WTC11 (cell line): ENCODE results near the gene AASDHPPT. TPM values are rescaled to one million over a fixed set of nuclear protein-coding genes. Genes with fewer than 3 reads are reported as not detected.

Experiments used
- ATAC-seq: fragments of 200-7000 bp; cut with Tn5 transposase; 2 replicates; pipeline ENCODE4 v1.10.0; 2021; ENCODE audit warnings: mild to moderate bottlenecking, moderate library complexity
- CTCF ChIA-PET: fragments of 300-600 bp; sonication (Branson Sonifier 250); formaldehyde crosslinking; loops from one replicate; lab custom pipeline; 2021; ENCODE audit warnings: antibody characterized with exemption; lab: Charles Lee
- POLR2A ChIA-PET: fragments of 350-600 bp; sonication (Branson Sonifier 250); formaldehyde crosslinking; loops from one replicate; lab custom pipeline; 2021; ENCODE audit warnings: antibody characterized with exemption; lab: Charles Lee
- DNase-seq: peaks from one replicate; pipeline ENCODE4 v3.0.0; 2021; ENCODE audit warnings: low spot score
- H3K27ac Mint-ChIP-seq: 2 replicates; pipeline ENCODE4 v1.8.0; 2021; ENCODE audit warnings: mixed read lengths
- H3K27me3 Mint-ChIP-seq: 2 replicates; pipeline ENCODE4 v1.8.0; 2021; ENCODE audit warnings: low read depth, mild to moderate bottlenecking, moderate library complexity, mixed read lengths
- H3K36me3 Mint-ChIP-seq: 2 replicates; pipeline ENCODE4 v1.8.0; 2021; ENCODE audit warnings: mixed read lengths
- H3K4me1 Mint-ChIP-seq: 2 replicates; pipeline ENCODE4 v1.8.0; 2022; ENCODE audit warnings: mixed read lengths
- H3K4me3 Mint-ChIP-seq: 2 replicates; pipeline ENCODE4 v1.8.0; 2021; ENCODE audit warnings: mild to moderate bottlenecking, moderate library complexity, mixed read lengths
- H3K9me3 Mint-ChIP-seq: 2 replicates; pipeline ENCODE4 v1.8.0; 2021; ENCODE audit warnings: mixed read lengths
- ATF2 ChIP-seq: sonication (generic); formaldehyde crosslinking; IDR thresholded peaks from 2 replicates; pipeline ENCODE4 v1.8.1; 2022; ENCODE audit warnings: low read depth, missing genetic modification reagents, borderline replicate concordance
- CREM ChIP-seq: sonication (generic); formaldehyde crosslinking; IDR thresholded peaks from 2 replicates; pipeline ENCODE4 v1.8.1; 2022; ENCODE audit warnings: mild to moderate bottlenecking, missing genetic modification reagents, moderate library complexity
- E2F4 ChIP-seq: sonication (generic); formaldehyde crosslinking; IDR thresholded peaks from 2 replicates; pipeline ENCODE4 v1.8.1; 2022; ENCODE audit warnings: low read depth, mild to moderate bottlenecking, moderate library complexity, missing genetic modification reagents, borderline replicate concordance
- ELF4 ChIP-seq: sonication (generic); formaldehyde crosslinking; IDR thresholded peaks from 2 replicates; pipeline ENCODE4 v1.8.1; 2022; ENCODE audit warnings: low read depth, mild to moderate bottlenecking, moderate library complexity, missing genetic modification reagents
- FOXP4 ChIP-seq: sonication (generic); formaldehyde crosslinking; IDR thresholded peaks from 2 replicates; pipeline ENCODE4 v1.8.0; 2022; ENCODE audit warnings: mild to moderate bottlenecking, missing genetic modification reagents
- HMGXB4 ChIP-seq: sonication (generic); formaldehyde crosslinking; IDR thresholded peaks from 2 replicates; pipeline ENCODE4 v1.8.1; 2023; ENCODE audit warnings: mild to moderate bottlenecking, moderate library complexity, missing genetic modification reagents
- MLX ChIP-seq: sonication (generic); formaldehyde crosslinking; IDR thresholded peaks from 2 replicates; pipeline ENCODE4 v1.8.1; 2023; ENCODE audit warnings: mild to moderate bottlenecking, missing genetic modification reagents, moderate library complexity
- MXD4 ChIP-seq: fragments of 250-450 bp; sonication (Bioruptor Pico); IDR thresholded peaks from 2 replicates; pipeline ENCODE4 v1.8.0; 2021; ENCODE audit warnings: mild to moderate bottlenecking, moderate library complexity, borderline replicate concordance
- MYBL2 ChIP-seq: sonication (generic); formaldehyde crosslinking; IDR thresholded peaks from 2 replicates; pipeline ENCODE4 v1.8.1; 2023; ENCODE audit warnings: mild to moderate bottlenecking, moderate library complexity, missing genetic modification reagents
- NR2C2 ChIP-seq: sonication (generic); formaldehyde crosslinking; IDR thresholded peaks from 2 replicates; pipeline ENCODE4 v1.8.0; 2022; ENCODE audit warnings: mild to moderate bottlenecking, missing genetic modification reagents
- OVOL2 ChIP-seq: fragments of 250-450 bp; sonication (Bioruptor Pico); IDR thresholded peaks from 2 replicates; pipeline ENCODE4 v1.9.0; 2021; ENCODE audit warnings: mild to moderate bottlenecking, borderline replicate concordance
- PRDM15 ChIP-seq: sonication (generic); formaldehyde crosslinking; IDR thresholded peaks from 2 replicates; pipeline ENCODE4 v1.8.0; 2022; ENCODE audit warnings: missing genetic modification reagents
- RELA ChIP-seq: sonication (generic); formaldehyde crosslinking; IDR thresholded peaks from 2 replicates; pipeline ENCODE4 v1.8.1; 2022; ENCODE audit warnings: missing genetic modification reagents, mild to moderate bottlenecking, borderline replicate concordance
- SMAD4 ChIP-seq: sonication (generic); formaldehyde crosslinking; IDR thresholded peaks from 2 replicates; pipeline ENCODE4 v1.8.0; 2022; ENCODE audit warnings: mild to moderate bottlenecking, missing genetic modification reagents
- SOX15 ChIP-seq: fragments of 250-450 bp; sonication (Bioruptor Pico); IDR thresholded peaks from 2 replicates; pipeline ENCODE4 v1.9.0; 2021; ENCODE audit warnings: mild to moderate bottlenecking
- SP1 ChIP-seq: sonication (generic); formaldehyde crosslinking; conservative IDR thresholded peaks from 2 replicates; pipeline ENCODE4 v1.8.1; 2022; ENCODE audit warnings: missing genetic modification reagents
- STAT6 ChIP-seq: sonication (generic); formaldehyde crosslinking; conservative IDR thresholded peaks from 2 replicates; pipeline ENCODE4 v1.8.1; 2023; ENCODE audit warnings: mild to moderate bottlenecking, low read depth, missing genetic modification reagents, moderate library complexity
- ZBTB21 ChIP-seq: sonication (generic); formaldehyde crosslinking; IDR thresholded peaks from 2 replicates; pipeline ENCODE4 v1.8.1; 2023; ENCODE audit warnings: mild to moderate bottlenecking, missing genetic modification reagents, borderline replicate concordance
- ZSCAN18 ChIP-seq: fragments of 250-450 bp; sonication (Bioruptor Pico); IDR thresholded peaks from 2 replicates; pipeline ENCODE4 v2.1.2; 2022; ENCODE audit warnings: mild to moderate bottlenecking, moderate library complexity
- total RNA-seq: library from RNA; stranded (reverse); gene quantifications from 3 replicates; pipeline ENCODE4 v1.2.3, GENCODE V29; 2021

AASDHPPT gene
- total RNA-seq, 1 experiment from 2014 or later = 37.0 TPM

- peak; percentile 70; the same call in 1 of the 2 replicates for TF ChIP-seq HMGXB4 (CRISPR knock-in tag)
- no peak for TF ChIP-seq MXD4 (CRISPR knock-in tag)
- no peak for TF ChIP-seq ZBTB21 (CRISPR knock-in tag)
- peak; percentile 83 for TF ChIP-seq MYBL2 (CRISPR knock-in tag)
- no peak for TF ChIP-seq CREM (CRISPR knock-in tag)
- TF ChIP-seq RELA (CRISPR knock-in tag) = no peak; the same call in 1 of the 2 replicates
- TF ChIP-seq STAT6 = no peak
Measured at GRCh38 chr11:106077609-106078455, at the start of gene AASDHPPT (continued).

- H3K27ac Mint-ChIP-seq = no peak overlapping the region
- ChIA-PET CTCF (no interaction called here), POLR2A (no interaction called here)
- H3K4me3 Mint-ChIP-seq = no peak overlapping the region
- ATAC-seq = no peak
- H3K36me3 Mint-ChIP-seq = 0 out of 2 replicates have a peak, but pooled peaks cover 4% of the 10 kb centered on the region
- H3K9me3 Mint-ChIP-seq = peaks cover 21% of the 10 kb centered on the region
- peaks cover 5% of the 10 kb centered on the region; the same call in 1 of the 2 replicates for H3K4me1 Mint-ChIP-seq
- H3K27me3 Mint-ChIP-seq = no peaks in the 10 kb centered on the region; the same call in 1 of the 2 replicates
- DNase-seq = no peak
- TF ChIP-seq ATF2 (CRISPR knock-in tag) (no peak), MLX (CRISPR knock-in tag) (no peak), ZSCAN18 (CRISPR knock-in tag) (no peak), SMAD4 (CRISPR knock-in tag) (no peak), OVOL2 (CRISPR knock-in tag) (no peak), NR2C2 (CRISPR knock-in tag) (no peak), E2F4 (CRISPR knock-in tag) (no peak), FOXP4 (no peak), PRDM15 (CRISPR knock-in tag) (no peak), RELA (CRISPR knock-in tag) (no peak), SOX15 (CRISPR knock-in tag) (no peak), SP1 (CRISPR knock-in tag) (no peak), ELF4 (CRISPR knock-in tag) (no peak)
Measured at GRCh38 chr11:106030609-106031008, 46.9 kb upstream of the AASDHPPT start.
